Chondrocyte (in vitro differentiated cells): ENCODE results near the gene DBF4. TPM values are rescaled to one million over a fixed set of nuclear protein-coding genes. Genes with fewer than 3 reads are reported as not detected.
"Not testable (repeated sequence)": the region's sequence is repeated elsewhere in the genome, so short reads cannot be mapped to it uniquely, and the experiment has no call there.

Source experiments
- DNase-seq: peaks from one replicate; pipeline ENCODE4 v3.0.0; 2021; ENCODE audit warnings: mixed read lengths, low spot score
- H3K27ac Mint-ChIP-seq: one replicate; pipeline ENCODE4 v1.8.0; 2021; ENCODE audit warnings: mild to moderate bottlenecking, moderate library complexity, mixed read lengths; ENCODE audit not compliant: unreplicated experiment
- H3K27me3 Mint-ChIP-seq: 2 replicates; pipeline ENCODE4 v1.8.0; 2021; ENCODE audit warnings: low read depth, mixed read lengths
- H3K36me3 Mint-ChIP-seq: 2 replicates; pipeline ENCODE4 v1.8.0; 2021; ENCODE audit warnings: low read depth, mixed read lengths
- H3K4me1 Mint-ChIP-seq: 2 replicates; pipeline ENCODE4 v1.8.0; 2021; ENCODE audit warnings: low read depth, mild to moderate bottlenecking, mixed read lengths
- H3K4me3 Mint-ChIP-seq: one replicate; pipeline ENCODE4 v1.8.0; 2021; ENCODE audit warnings: mild to moderate bottlenecking, moderate library complexity, mixed read lengths; ENCODE audit not compliant: unreplicated experiment
- H3K9me3 Mint-ChIP-seq: 2 replicates; pipeline ENCODE4 v1.8.0; 2021; ENCODE audit warnings: low read depth, mixed read lengths
- CTCF ChIP-seq: fragments of 200-600 bp; sonication (generic); IDR thresholded peaks from 2 replicates; pipeline ENCODE4 v1.5.0; 2021; ENCODE audit warnings: antibody characterized with exemption, mild to moderate bottlenecking, moderate library complexity
- total RNA-seq: library from RNA; stranded (reverse); gene quantifications from 3 replicates; pipeline ENCODE4 v1.2.1, GENCODE V29; 2021

DBF4 gene
- total RNA-seq, 1 donor from 2014 or later: 10.3 TPM

- DNase-seq: no peak
- Mint-ChIP-seq H3K27me3 (no peaks in the 10 kb centered on the region), H3K9me3 (no peaks in the 10 kb centered on the region), H3K4me3 (no peak overlapping the region), H3K36me3 (peaks cover 17% of the 10 kb centered on the region), H3K27ac (no peak overlapping the region), H3K4me1 (peaks cover 3% of the 10 kb centered on the region)
- TF ChIP-seq CTCF: no peak
Observed at GRCh38 chr7:87895363-87895762, 19.1 kb downstream of the DBF4 start.

DNA sequence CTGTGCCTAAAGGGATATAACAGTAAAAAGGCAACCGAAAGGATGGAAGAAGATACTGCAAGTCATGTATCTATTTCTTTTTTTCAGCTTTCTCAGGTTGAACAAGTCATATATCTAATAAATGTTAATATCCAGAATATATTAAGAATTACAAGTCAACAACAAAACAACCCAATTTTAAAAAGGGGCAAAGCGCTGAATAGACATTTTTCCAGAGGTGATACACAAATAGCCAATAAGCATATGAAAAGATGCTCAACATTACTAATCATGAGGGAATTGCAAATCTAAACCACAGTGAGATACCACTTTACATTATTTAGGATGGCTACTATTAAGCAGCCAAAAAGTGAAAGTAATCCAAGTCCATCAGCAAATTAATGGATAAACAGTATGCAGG is 23.0 kb downstream of the DBF4 start:
- Mint-ChIP-seq H3K27me3 (no peaks in the 10 kb centered on the region), H3K27ac (no peak overlapping the region), H3K4me3 (no peak overlapping the region), H3K9me3 (no peaks in the 10 kb centered on the region), H3K36me3 (peaks cover 21% of the 10 kb centered on the region), H3K4me1 (peaks cover 3% of the 10 kb centered on the region)
- TF ChIP-seq CTCF: no peak
- DNase-seq: no peak

- H3K4me1 Mint-ChIP-seq, H3K27ac Mint-ChIP-seq, H3K4me3 Mint-ChIP-seq, H3K9me3 Mint-ChIP-seq, DNase-seq, H3K36me3 Mint-ChIP-seq, H3K27me3 Mint-ChIP-seq: not testable (repeated sequence)
Observed at GRCh38 chr7:87907136-87907906, 31.0 kb downstream of the DBF4 start.

- not testable (repeated sequence) for H3K4me1 Mint-ChIP-seq
Observed at GRCh38 chr7:87908814-87909213, 32.5 kb downstream of the DBF4 start.

DNA sequence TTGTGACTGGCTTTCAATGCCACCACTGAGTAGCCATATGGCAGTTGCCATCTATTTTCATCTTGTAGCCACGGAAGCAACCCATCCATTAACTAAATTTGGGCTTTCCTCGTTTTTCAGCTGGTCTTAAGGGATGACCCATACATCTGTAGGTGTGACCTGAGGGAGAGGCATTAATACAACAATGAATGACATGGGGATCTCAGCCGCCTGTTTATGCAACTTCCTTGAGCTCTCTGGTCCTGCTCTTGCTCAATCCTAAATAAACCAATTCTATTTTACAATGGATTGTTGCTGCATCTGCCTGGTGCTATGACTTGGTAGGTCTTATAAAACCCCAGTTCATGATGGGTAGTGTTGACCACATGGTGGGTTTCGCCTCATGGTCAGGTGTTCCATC is 35.8 kb downstream of the DBF4 start:
- Mint-ChIP-seq H3K27ac (no peak overlapping the region), H3K27me3 (no peaks in the 10 kb centered on the region), H3K4me1 (no peaks in the 10 kb centered on the region), H3K9me3 (no peaks in the 10 kb centered on the region), H3K4me3 (no peak overlapping the region), H3K36me3 (peaks cover 3% of the 10 kb centered on the region)
- no peak for TF ChIP-seq CTCF
- DNase-seq: no peak

More at GRCh38 chr7:87908814-87909213, 32.5 kb downstream of the DBF4 start:
- not testable (repeated sequence) for H3K36me3 Mint-ChIP-seq, DNase-seq, H3K9me3 Mint-ChIP-seq, H3K27ac Mint-ChIP-seq, H3K27me3 Mint-ChIP-seq, H3K4me3 Mint-ChIP-seq

GRCh38 chr7:87918740-87919139 is 42.4 kb downstream of the DBF4 start:
- no peak for TF ChIP-seq CTCF
- Mint-ChIP-seq H3K27ac (no peak overlapping the region), H3K9me3 (no peaks in the 10 kb centered on the region), H3K4me3 (no peak overlapping the region), H3K36me3 (no peaks in the 10 kb centered on the region), H3K4me1 (no peaks in the 10 kb centered on the region), H3K27me3 (no peaks in the 10 kb centered on the region)
- DNase-seq: no peak
